Bronchial epithelial cell (primary cell): ENCODE measurements around the gene FAM114A1. TPM values are rescaled to one million over a fixed set of nuclear protein-coding genes. Genes with fewer than 3 reads are reported as not detected.

Experiments
- DNase-seq: peaks from one replicate; pipeline ENCODE4 v3.0.0-alpha.2; 2010; ENCODE audit warnings: low read depth
- FAIRE-seq: peaks from 2 replicates; lab custom pipeline; 2011; peaks lifted over from hg19 to GRCh38; lab: Jason Lieb, UNC
- H3K27me3 ChIP-seq: 2 replicates; pipeline ENCODE4 v1.5.1; 2011; ENCODE audit warnings: low read length; ENCODE audit not compliant: control insufficient read depth, insufficient read depth
- H3K36me3 ChIP-seq: 2 replicates; pipeline ENCODE4 v1.5.1; 2011; ENCODE audit warnings: low read length; ENCODE audit not compliant: control insufficient read depth, insufficient read depth
- H3K4me3 ChIP-seq: 2 replicates; pipeline ENCODE4 v1.5.1; 2011; ENCODE audit warnings: mild to moderate bottlenecking, low read depth, low read length, control low read depth
- total RNA-seq: library from RNA; depleted of rRNA; stranded (reverse); fragments of >200 nt; gene quantifications from 2 replicates; pipeline ENCODE4 v1.2.1, GENCODE V29; 2014
- TF ChIP-seq, protein P1 (sequence below): IDR thresholded peaks from 2 replicates; pipeline ENCODE4 v1.5.1; 2011; ENCODE audit warnings: mild to moderate bottlenecking, moderate library complexity, low read length, control low read depth, inconsistent platforms; ENCODE audit not compliant: insufficient read depth, severe bottlenecking

FAM114A1 gene
- total RNA-seq, 1 donor from 2014 or later = 44.2 TPM

DNA sequence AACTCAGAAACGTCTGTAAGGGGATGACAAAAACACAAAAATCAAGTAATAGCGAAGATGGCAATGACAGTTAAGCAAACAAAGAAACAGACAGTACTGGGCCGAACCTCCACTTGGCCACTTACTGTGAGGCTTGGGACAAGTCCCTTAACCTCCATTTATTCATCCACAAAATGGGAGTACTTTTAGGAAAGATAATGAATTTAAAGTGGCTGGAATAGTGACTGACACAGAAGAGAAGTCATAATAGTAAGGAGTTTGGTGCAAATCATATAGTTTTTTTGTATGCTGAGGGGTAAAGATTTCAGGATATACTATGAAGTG is 9.5 kb upstream of the FAM114A1 start:
- H3K27me3 ChIP-seq = no peaks in the 10 kb centered on the region
- FAIRE-seq = no peak
- no peak overlapping the region for H3K4me3 ChIP-seq
- TF ChIP-seq, protein P1, sequence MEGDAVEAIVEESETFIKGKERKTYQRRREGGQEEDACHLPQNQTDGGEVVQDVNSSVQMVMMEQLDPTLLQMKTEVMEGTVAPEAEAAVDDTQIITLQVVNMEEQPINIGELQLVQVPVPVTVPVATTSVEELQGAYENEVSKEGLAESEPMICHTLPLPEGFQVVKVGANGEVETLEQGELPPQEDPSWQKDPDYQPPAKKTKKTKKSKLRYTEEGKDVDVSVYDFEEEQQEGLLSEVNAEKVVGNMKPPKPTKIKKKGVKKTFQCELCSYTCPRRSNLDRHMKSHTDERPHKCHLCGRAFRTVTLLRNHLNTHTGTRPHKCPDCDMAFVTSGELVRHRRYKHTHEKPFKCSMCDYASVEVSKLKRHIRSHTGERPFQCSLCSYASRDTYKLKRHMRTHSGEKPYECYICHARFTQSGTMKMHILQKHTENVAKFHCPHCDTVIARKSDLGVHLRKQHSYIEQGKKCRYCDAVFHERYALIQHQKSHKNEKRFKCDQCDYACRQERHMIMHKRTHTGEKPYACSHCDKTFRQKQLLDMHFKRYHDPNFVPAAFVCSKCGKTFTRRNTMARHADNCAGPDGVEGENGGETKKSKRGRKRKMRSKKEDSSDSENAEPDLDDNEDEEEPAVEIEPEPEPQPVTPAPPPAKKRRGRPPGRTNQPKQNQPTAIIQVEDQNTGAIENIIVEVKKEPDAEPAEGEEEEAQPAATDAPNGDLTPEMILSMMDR = no peak
- H3K36me3 ChIP-seq = no peaks in the 10 kb centered on the region
- DNase-seq = no peak

DNA sequence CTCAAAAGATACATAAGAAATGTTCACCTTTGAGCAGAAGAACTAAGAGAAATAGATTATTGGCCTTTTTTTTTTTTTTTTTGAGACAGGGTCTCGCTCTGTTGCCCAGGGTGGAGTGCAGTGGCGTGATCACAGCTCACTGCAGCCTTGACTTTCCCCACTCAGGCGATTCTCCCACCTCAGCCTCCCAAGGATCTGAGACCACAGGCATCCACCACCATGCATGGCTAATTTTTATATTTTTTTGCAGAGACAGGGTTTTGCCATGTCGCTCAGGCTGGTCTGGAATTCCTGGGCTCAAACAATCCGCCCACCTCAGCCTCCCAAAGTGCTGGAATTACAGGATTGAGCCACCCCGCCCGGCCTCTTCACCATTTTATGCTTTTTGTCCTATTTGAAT is 8.1 kb upstream of the FAM114A1 start:
- FAIRE-seq = no peak
- Histone ChIP-seq H3K36me3 (no peaks in the 10 kb centered on the region), H3K4me3 (no peak overlapping the region), H3K27me3 (no peaks in the 10 kb centered on the region)
- TF ChIP-seq, protein P1 = no peak
- DNase-seq = no peak

DNA sequence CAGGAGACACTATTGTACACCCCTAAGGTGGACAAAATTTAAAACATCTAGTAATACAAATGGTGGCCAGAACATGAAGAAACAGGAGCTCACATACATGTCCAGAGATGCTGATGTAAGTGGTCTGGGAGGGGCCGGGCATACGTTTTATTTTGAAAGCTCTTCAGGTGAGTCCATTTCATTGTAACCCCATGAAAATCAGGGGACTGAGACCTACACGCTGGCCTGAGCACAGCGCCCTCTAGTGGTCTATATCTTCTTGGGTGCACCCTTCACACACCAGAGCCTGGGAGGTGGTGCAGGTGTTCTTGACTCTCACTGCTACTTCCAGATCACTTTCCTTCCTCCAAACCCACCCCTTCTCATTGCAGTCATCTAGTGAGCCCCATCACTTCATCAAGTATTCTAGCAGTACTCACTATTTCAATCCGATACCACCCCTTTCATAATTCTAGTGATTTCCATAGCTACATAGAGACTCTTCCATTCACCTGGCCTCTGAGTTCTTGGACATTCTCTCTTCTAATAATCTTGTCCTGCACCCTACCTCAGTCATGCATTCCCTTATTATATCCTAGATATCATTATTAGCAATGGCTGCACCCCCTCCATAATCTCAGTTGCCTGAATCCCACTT is 6.7 kb upstream of the FAM114A1 start:
- no peaks in the 10 kb centered on the region for H3K36me3 ChIP-seq
- TF ChIP-seq, protein P1 = peak; percentile 85
- H3K4me3 ChIP-seq = no peak overlapping the region
- FAIRE-seq (no peak), DNase-seq (peak; percentile 47)
- no peaks in the 10 kb centered on the region for H3K27me3 ChIP-seq

DNA sequence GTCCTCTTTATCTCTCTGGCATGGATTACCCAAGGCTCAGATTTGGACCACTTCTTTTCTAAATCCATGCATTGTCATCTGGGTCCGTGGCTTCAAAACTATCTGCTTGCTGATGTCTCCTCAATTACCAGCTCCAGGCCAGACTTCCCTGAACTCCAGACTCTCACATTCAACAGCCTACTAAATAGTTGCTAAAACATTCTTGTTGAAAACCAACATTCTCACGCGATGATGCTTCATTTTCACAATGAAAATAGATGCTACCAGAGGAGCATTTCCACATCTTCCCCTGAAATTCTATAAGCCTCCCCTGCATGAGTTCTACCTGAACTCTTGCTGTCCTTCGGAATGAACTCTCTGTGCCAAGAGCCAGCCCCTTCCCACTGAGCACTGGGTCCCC is 5.8 kb upstream of the FAM114A1 start:
- Histone ChIP-seq H3K27me3 (no peaks in the 10 kb centered on the region), H3K4me3 (no peak overlapping the region), H3K36me3 (no peaks in the 10 kb centered on the region)
- no peak for FAIRE-seq
- DNase-seq = no peak
- TF ChIP-seq, protein P1 = no peak

DNA sequence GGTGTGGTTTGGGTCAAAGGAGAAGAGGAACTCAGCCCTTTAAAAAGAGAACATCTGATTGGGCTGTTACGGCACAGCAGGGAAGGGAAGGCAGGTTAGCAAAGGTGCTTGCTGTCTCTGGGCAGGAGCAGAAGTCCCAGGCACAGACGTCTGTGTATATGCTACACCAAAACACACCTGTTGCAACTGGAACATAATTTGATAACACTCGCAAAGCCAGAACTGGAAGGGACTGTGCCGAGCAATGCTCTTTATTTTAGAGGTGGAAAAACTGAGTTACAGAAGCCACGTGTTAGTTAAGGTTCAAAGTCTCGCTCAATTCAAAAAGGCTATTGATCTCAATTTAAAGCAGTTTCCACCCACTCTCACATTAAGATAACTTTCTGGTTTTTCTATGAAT is 2.2 kb upstream of the FAM114A1 start:
- DNase-seq (no peak), FAIRE-seq (no peak)

More for the DNA sequence above, 2.2 kb upstream of the FAM114A1 start:
- TF ChIP-seq, protein P1 = no peak
- no peaks in the 10 kb centered on the region for H3K27me3 ChIP-seq
- peaks cover 4% of the 10 kb centered on the region for H3K36me3 ChIP-seq
- no peak overlapping the region for H3K4me3 ChIP-seq
